ENCODE results near the gene GCKR.
"Not testable (repeated sequence)": the region's sequence is repeated elsewhere in the genome, so short reads cannot be mapped to it uniquely, and the experiment has no call there.

The GCKR gene

GRCh38 chr2:27537287-27537686 is 40.6 kb downstream of the GCKR start:
- Mint-ChIP-seq H3K27me3 (ENCODE audit: low read depth) (peaks cover 29% of the 10 kb centered on the region), H3K36me3 (ENCODE audit: low read depth) (no peaks in the 10 kb centered on the region), H3K4me3 (no peak overlapping the region), H3K9me3 (no peaks in the 10 kb centered on the region), H3K4me1 (ENCODE audit: low read depth) (no peaks in the 10 kb centered on the region), H3K27ac (no peak overlapping the region)
- DNase-seq (ENCODE audit: low spot score): no peak

GRCh38 chr2:27538839-27539450 is 42.3 kb downstream of the GCKR start:
- not testable (repeated sequence) for H3K36me3 Mint-ChIP-seq (ENCODE audit: low read depth); H3K4me1 Mint-ChIP-seq (ENCODE audit: low read depth); H3K27ac Mint-ChIP-seq; DNase-seq (ENCODE audit: low spot score); H3K9me3 Mint-ChIP-seq; H3K4me3 Mint-ChIP-seq
- peaks cover 27% of the 10 kb centered on the region for H3K27me3 Mint-ChIP-seq (ENCODE audit: low read depth)

DNA sequence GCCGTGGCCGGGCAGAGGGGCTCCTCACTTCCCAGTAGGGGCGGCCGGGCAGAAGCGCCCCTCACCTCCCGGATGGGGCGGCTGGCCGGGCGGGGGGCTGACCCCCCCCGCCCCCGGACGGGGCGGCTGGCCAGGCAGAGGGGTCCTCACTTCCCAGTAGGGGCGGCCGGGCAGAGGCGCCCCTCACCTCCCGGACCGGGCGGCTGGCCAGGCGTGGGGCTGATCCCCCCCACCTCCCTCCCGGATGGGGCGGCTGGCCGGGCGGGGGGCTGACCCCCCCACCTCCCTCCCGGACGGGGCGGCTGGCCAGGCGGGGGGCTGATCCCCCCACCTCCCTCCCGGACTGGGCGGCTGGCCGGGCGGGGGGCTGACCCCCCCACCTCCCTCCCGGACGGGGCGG is 43.0 kb downstream of the GCKR start:
- H3K9me3 Mint-ChIP-seq; H3K4me3 Mint-ChIP-seq; H3K27ac Mint-ChIP-seq; DNase-seq (ENCODE audit: low spot score); H3K4me1 Mint-ChIP-seq (ENCODE audit: low read depth); H3K36me3 Mint-ChIP-seq (ENCODE audit: low read depth): not testable (repeated sequence)
- H3K27me3 Mint-ChIP-seq (ENCODE audit: low read depth): peaks cover 23% of the 10 kb centered on the region

GRCh38 chr2:27544143-27544821 is 47.6 kb downstream of the GCKR start:
- H3K4me3 Mint-ChIP-seq: no peak overlapping the region
- H3K9me3 Mint-ChIP-seq: peaks cover 3% of the 10 kb centered on the region
- no peaks in the 10 kb centered on the region for H3K4me1 Mint-ChIP-seq (ENCODE audit: low read depth)
- no peak overlapping the region for H3K27ac Mint-ChIP-seq
- H3K27me3 Mint-ChIP-seq (ENCODE audit: low read depth): peaks cover 2% of the 10 kb centered on the region
- no peak for DNase-seq (ENCODE audit: low spot score)
- H3K36me3 Mint-ChIP-seq (ENCODE audit: low read depth): no peaks in the 10 kb centered on the region

- no peak overlapping the region for H3K4me3 Mint-ChIP-seq
- H3K9me3 Mint-ChIP-seq: peaks cover 3% of the 10 kb centered on the region
- no peaks in the 10 kb centered on the region for H3K36me3 Mint-ChIP-seq (ENCODE audit: low read depth)
- no peak overlapping the region for H3K27ac Mint-ChIP-seq
- H3K27me3 Mint-ChIP-seq (ENCODE audit: low read depth): peaks cover 5% of the 10 kb centered on the region
- no peak for DNase-seq (ENCODE audit: low spot score)
- H3K4me1 Mint-ChIP-seq (ENCODE audit: low read depth): no peaks in the 10 kb centered on the region
Observed at GRCh38 chr2:27545348-27546141, 48.9 kb downstream of the GCKR start.

- peaks cover 20% of the 10 kb centered on the region for H3K27me3 Mint-ChIP-seq (ENCODE audit: low read depth)
- peaks cover 3% of the 10 kb centered on the region for H3K9me3 Mint-ChIP-seq
- no peak overlapping the region for H3K4me3 Mint-ChIP-seq
- H3K27ac Mint-ChIP-seq: no peak overlapping the region
- DNase-seq (ENCODE audit: low spot score): no peak
- no peaks in the 10 kb centered on the region for H3K4me1 Mint-ChIP-seq (ENCODE audit: low read depth)
- H3K36me3 Mint-ChIP-seq (ENCODE audit: low read depth): no peaks in the 10 kb centered on the region
Observed at GRCh38 chr2:27549303-27549702, 52.7 kb downstream of the GCKR start.

- Mint-ChIP-seq H3K4me3 (no peak overlapping the region), H3K27me3 (ENCODE audit: low read depth) (peaks cover 27% of the 10 kb centered on the region), H3K36me3 (ENCODE audit: low read depth) (no peaks in the 10 kb centered on the region), H3K27ac (no peak overlapping the region), H3K9me3 (peaks cover 3% of the 10 kb centered on the region), H3K4me1 (ENCODE audit: low read depth) (no peaks in the 10 kb centered on the region)
- no peak for DNase-seq (ENCODE audit: low spot score)
Observed at GRCh38 chr2:27551514-27551913, 54.9 kb downstream of the GCKR start.

DNA sequence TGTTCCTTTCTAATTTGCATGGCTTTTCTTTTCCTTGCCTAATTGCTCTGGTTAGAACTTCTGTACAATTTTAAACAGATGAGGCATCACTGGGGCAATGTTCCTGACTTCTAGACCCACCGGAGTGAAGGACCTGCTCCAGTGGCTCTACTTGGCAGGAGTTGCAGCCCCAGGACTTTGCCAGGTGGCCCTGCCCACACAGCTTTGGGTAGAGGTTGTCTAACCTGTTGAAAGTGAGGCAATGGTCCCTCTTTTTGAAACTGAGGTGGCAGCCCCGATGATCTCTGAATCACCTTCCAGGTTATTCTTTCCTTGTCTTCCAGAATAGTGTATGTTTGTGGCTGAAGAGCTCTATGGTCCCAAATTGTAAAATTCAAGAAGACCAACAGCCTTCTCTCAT is 56.3 kb downstream of the GCKR start:
- DNase-seq (ENCODE audit: low spot score): no peak
- no peaks in the 10 kb centered on the region for H3K4me1 Mint-ChIP-seq (ENCODE audit: low read depth)

DNA sequence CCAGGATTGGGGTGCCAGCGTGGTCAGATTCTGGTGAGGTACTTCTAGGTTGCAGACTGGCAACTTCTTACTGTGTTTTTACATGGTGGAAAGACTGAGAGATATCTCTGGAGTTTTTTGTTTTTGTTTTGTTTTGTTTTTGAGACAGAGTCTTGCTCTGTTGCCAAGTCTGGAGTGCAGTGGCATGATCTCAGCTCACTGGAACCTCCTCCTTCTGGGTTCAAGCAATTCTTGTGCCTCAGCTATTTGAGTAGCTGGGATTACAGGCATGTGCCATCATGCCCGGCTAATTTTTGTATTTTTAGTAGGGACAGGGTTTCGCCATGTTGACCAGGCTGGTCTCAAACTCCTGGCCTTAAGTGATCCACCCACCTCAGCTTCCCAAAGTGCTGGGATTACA is 57.8 kb downstream of the GCKR start:
- H3K4me3 Mint-ChIP-seq; H3K27ac Mint-ChIP-seq; DNase-seq (ENCODE audit: low spot score); H3K9me3 Mint-ChIP-seq; H3K4me1 Mint-ChIP-seq (ENCODE audit: low read depth); H3K36me3 Mint-ChIP-seq (ENCODE audit: low read depth): not testable (repeated sequence)
- H3K27me3 Mint-ChIP-seq (ENCODE audit: low read depth): peaks cover 29% of the 10 kb centered on the region

More for the DNA sequence above, 56.3 kb downstream of the GCKR start:
- Mint-ChIP-seq H3K27me3 (ENCODE audit: low read depth) (peaks cover 25% of the 10 kb centered on the region), H3K4me3 (no peak overlapping the region), H3K27ac (no peak overlapping the region), H3K36me3 (ENCODE audit: low read depth) (no peaks in the 10 kb centered on the region), H3K9me3 (no peaks in the 10 kb centered on the region)

DNA sequence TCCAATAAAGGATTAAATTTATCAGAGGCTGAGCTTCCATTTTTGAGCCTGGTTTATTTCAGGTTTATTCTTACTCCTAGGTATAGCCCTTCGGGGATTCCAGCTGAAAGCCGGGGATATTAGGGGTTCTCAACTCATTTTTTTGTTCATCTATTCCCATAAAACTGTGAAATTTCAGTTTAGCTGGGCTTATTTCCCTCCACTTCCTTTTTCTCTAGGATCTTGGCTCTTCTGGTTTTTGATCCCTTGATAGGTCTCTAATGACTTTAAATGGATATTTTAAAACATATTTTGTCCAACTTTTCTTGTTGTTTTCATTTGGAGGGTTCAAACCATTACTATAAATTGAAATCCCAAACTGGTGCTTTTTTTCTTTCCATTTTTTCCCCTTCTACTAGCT is 62.6 kb downstream of the GCKR start:
- H3K4me3 Mint-ChIP-seq: no peak overlapping the region
- H3K36me3 Mint-ChIP-seq (ENCODE audit: low read depth): no peaks in the 10 kb centered on the region
- no peaks in the 10 kb centered on the region for H3K9me3 Mint-ChIP-seq
- H3K4me1 Mint-ChIP-seq (ENCODE audit: low read depth): no peaks in the 10 kb centered on the region
- no peak overlapping the region for H3K27ac Mint-ChIP-seq
- no peak for DNase-seq (ENCODE audit: low spot score)
- H3K27me3 Mint-ChIP-seq (ENCODE audit: low read depth): peaks cover 17% of the 10 kb centered on the region

- H3K4me3 Mint-ChIP-seq: no peak overlapping the region
- H3K36me3 Mint-ChIP-seq (ENCODE audit: low read depth): no peaks in the 10 kb centered on the region
- peaks cover 19% of the 10 kb centered on the region for H3K27me3 Mint-ChIP-seq (ENCODE audit: low read depth)
- DNase-seq (ENCODE audit: low spot score): no peak
- H3K9me3 Mint-ChIP-seq: no peaks in the 10 kb centered on the region
- H3K27ac Mint-ChIP-seq: no peak overlapping the region
- no peaks in the 10 kb centered on the region for H3K4me1 Mint-ChIP-seq (ENCODE audit: low read depth)
Observed at GRCh38 chr2:27561060-27561459, 64.4 kb downstream of the GCKR start.

DNA sequence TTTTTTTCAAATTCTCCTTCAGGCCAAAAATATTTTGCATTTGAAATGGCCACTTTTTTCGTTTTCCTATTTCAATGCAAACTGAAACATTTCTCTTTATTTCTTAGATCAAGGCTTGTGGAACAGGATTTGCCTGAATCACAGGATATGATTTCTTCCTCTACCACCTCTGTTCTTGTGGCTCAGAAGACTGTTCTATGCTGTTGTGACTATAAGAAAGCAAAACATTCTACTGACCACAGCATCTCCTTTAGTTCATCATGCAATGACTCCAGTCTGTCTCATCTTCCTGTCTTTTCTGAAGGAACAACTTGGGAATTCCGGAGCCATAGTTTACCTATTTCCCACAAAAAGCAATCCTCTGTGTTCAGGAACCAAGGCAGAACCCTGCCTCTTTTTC is 70.0 kb downstream of the GCKR start:
- no peaks in the 10 kb centered on the region for H3K36me3 Mint-ChIP-seq (ENCODE audit: low read depth)
- DNase-seq (ENCODE audit: low spot score): no peak
- no peaks in the 10 kb centered on the region for H3K9me3 Mint-ChIP-seq
- H3K4me3 Mint-ChIP-seq: no peak overlapping the region
- no peak overlapping the region for H3K27ac Mint-ChIP-seq
- H3K4me1 Mint-ChIP-seq (ENCODE audit: low read depth): peaks cover 2% of the 10 kb centered on the region
- H3K27me3 Mint-ChIP-seq (ENCODE audit: low read depth): peaks cover 54% of the 10 kb centered on the region

DNA sequence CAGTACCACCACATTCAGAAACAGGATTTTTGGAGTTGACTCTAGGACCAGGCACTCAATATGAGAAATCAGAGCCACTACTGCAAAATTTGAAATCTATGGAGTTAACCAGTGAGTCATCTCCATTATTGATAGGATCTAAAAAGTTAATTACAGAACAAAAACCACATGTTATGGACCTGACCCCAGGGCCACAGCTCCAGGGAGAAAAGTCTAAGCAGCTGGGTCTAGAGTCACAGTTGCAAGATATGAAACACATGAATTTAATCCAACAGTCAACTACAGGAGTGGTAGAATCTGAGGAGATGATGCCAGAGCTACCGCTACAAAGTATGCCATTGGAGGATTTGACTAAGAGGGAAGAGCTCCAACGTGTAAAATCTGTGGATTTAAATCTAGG is 72.8 kb downstream of the GCKR start:
- Mint-ChIP-seq H3K4me1 (ENCODE audit: low read depth) (peaks cover 2% of the 10 kb centered on the region), H3K27me3 (ENCODE audit: low read depth) (peaks cover 54% of the 10 kb centered on the region), H3K27ac (no peak overlapping the region), H3K36me3 (ENCODE audit: low read depth) (no peaks in the 10 kb centered on the region), H3K9me3 (peaks cover 2% of the 10 kb centered on the region), H3K4me3 (no peak overlapping the region)
- DNase-seq (ENCODE audit: low spot score): no peak

DNA sequence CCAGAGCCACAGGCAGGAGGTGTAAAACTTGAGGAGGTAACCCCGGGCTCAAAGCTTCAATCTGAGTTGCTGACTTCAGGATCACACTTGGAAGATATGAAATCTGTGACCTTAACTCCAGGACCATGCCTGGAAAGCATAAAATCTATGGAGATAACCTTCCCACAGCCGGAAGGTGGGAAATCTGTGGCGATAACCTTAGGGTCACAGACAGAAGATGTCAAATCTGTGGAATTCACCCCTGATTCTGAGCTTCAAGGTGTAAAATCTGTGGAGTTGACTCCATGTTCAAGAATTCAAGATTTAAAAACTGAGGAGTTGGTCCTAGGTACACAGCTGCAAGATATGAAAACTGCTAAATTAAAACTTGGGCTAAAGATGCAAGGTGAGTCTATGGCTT is 74.6 kb downstream of the GCKR start:
- peaks cover 2% of the 10 kb centered on the region for H3K4me1 Mint-ChIP-seq (ENCODE audit: low read depth)
- no peak overlapping the region for H3K27ac Mint-ChIP-seq
- no peak for DNase-seq (ENCODE audit: low spot score)
- peaks cover 44% of the 10 kb centered on the region for H3K27me3 Mint-ChIP-seq (ENCODE audit: low read depth)
- H3K36me3 Mint-ChIP-seq (ENCODE audit: low read depth): no peaks in the 10 kb centered on the region
- H3K4me3 Mint-ChIP-seq: no peak overlapping the region
- H3K9me3 Mint-ChIP-seq: peaks cover 8% of the 10 kb centered on the region

Data from T-helper 2 cell treated with Interferon-gamma antibody and Interleukin-4, amounts not matched to agents 5 μg/mL and 100 μg/mL, for 36 hours (primary cell).